RKO (cell line): Measurements from ENCODE around the gene CCDC83.
A peak's percentile ranks its signal among the peaks of the same experiment; 100 is the strongest.

Experiments used
- DNase-seq: peaks from one replicate; pipeline ENCODE4 v3.0.0-alpha.2; 2016; ENCODE audit warnings: low spot score

CCDC83 gene

GRCh38 chr11:85855341-85855656, at the start of gene CCDC83:
Gene CCDC83, plus strand, starts transcription at chr11:85855383. Its CDS starts 9,741 bp downstream, at chr11:85865124.
- no peak for DNase-seq

DNA sequence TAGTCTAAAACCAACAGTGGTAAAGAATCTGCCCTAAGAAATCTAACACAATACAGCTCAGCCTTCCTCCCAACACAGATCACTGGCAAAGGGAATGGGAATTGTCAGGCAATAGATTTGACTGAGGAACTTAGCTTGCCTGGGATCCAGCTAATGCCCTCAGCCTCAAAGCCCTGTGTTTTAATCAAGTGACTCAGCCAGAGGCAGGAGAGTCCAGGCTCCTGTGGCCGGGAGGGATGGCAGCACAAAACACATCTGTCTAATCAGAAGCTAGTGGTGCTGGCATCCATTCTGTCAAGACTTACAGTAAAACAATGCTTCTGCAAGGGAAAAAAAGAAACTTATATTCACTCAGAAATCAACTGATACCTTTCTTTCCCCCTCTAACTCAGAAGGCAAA, 49.8 kb upstream of the CCDC83 start:
- DNase-seq: no peak

GRCh38 chr11:85806016-85806415, 49.2 kb upstream of the CCDC83 start:
- no peak for DNase-seq

DNA sequence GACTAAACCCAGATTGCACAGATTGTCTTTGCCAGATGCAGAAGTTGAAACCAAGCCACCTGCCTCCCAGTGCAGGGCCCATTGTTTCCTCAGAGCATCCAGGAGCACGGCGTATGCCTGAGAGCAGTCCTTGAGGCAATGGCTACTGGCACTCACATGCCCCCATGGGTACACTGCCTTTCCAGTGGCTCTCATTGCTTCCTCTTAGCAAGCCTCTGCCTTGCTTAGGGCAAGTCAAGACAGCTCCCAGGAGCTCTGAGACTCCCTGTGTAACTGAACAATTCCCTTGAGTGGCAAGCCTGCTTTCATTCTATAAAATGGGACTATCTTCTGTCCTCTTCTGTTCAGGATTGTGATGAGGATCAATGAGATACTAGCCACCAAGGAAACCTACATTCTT, 48.3 kb upstream of the CCDC83 start:
- no peak for DNase-seq

GRCh38 chr11:85809191-85809590, 46.0 kb upstream of the CCDC83 start:
- DNase-seq: no peak

GRCh38 chr11:85809863-85810262, 45.3 kb upstream of the CCDC83 start:
- no peak for DNase-seq

- DNase-seq: no peak
These were observed 44.7 kb upstream of the CCDC83 start for GRCh38 chr11:85810521-85810870.

GRCh38 chr11:85810871-85811611, 44.1 kb upstream of the CCDC83 start, which contains the start of gene SYTL2:
Gene SYTL2, minus strand, starts transcription at chr11:85811141. Its CDS starts 53,416 bp downstream, at chr11:85757725.
- no peak for DNase-seq

GRCh38 chr11:85811624-85812023, 43.6 kb upstream of the CCDC83 start:
- no peak for DNase-seq

DNA sequence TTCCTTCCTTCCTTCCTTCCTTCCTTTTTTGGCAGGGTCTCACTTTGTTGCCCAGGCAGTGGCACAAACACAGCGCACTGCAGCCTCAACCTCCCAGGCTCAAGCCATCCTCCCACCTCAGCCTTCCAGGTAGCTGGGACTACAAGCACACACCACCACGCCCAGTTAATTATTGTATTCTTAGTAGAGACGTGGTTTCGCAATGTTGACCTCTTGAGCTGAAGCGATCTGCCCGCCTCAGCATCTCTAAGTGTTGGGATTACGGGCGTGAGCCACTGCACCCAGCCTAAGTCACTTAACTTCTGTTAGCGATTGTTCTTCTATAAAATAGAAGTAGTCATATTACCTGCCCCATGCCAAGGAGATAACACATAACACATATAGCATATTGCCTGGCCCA, 41.5 kb upstream of the CCDC83 start:
- no peak for DNase-seq

DNA sequence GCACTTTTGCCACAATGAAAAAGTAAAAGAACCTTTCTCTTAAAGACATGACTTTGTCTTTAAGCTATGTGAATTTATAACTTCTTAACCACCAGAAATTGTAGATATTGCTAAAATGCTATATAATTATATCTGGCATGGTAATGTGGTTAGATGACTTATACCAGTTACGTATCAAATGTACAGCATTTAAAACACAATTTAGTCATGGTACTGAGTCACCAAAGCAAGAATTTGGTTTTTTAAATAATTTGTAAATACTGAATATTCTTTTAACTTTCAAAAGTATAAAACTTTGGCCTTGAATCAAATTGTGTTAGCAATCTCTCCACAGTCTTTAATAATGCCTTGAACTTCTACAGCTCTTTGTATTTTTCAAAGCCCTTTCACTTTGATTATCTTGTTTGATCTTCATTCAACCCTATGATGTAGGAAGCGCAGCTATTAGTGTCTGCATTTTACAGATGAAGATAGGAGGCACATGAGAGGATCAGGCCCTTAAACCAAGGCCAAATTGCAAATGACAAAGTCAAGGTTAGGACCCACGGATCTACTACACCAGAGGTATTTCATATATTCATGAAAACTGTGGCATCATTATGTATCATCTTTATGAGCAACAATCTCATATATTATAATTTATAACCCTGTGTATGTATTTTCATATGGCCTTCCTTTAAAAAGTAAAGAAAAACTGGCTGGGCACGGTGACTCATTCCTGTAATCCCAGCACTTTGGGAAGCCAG, 39.8 kb upstream of the CCDC83 start:
- DNase-seq: no peak

DNA sequence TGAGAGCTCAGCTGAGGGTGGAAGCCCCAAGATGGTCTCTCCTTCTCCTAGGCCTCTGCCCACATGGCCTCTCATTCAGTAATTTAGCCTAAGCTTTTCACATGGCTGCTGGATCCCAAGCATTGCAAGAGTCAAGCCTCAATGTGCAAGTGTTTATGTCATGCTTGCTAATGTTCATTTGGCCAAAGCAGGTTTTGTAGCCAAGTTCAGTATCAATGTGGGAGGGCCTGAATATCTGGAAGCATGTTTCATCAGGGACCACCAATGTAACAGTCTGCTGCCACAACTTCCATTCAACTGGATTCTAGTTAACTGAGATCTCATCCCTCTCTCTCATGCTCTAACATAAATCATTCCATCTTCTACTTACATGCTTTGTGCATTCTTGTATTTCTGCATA, 35.7 kb upstream of the CCDC83 start:
- no peak for DNase-seq

- DNase-seq: no peak
These were observed 33.5 kb upstream of the CCDC83 start for GRCh38 chr11:85821636-85822035.

DNA sequence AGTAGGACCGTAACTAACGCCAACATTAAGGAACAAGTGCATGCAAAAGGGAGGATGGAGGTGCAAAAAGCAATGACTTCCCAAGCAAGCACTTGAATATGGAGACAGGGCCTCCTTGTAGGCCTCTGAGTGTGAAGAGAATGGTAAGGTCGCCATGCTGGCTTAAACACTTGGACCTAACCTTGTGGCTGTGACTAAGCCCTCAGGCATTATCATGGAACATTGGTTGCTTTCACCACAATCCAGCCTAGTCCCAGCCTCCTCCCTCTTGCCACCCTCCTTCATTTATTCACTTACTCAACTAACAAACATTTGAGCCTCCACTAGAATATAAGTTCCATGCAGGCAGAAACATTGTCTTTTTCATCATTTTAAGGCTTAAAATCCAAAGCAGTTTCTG, 32.4 kb upstream of the CCDC83 start:
- no peak for DNase-seq

DNA sequence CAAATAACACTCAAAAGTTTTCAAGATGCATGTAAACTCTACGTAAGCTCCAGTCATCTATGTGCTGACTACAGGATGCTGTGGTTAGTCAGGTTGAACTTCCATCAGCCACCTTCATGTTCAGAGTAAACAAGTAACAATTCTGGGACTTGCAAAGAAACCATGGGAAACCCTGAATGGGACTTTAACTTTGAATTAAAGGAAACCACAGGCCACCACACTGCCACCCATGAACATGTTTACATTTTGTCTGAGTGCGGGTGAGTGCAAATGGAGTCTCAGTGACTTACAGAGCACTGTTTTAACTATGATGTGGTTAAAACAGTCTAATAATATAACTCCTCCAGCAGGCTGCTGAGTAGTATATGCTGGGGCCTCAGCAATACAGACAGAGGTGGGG, 31.4 kb upstream of the CCDC83 start:
- DNase-seq: no peak

GRCh38 chr11:85825616-85826015, 29.6 kb upstream of the CCDC83 start:
- DNase-seq: no peak

DNA sequence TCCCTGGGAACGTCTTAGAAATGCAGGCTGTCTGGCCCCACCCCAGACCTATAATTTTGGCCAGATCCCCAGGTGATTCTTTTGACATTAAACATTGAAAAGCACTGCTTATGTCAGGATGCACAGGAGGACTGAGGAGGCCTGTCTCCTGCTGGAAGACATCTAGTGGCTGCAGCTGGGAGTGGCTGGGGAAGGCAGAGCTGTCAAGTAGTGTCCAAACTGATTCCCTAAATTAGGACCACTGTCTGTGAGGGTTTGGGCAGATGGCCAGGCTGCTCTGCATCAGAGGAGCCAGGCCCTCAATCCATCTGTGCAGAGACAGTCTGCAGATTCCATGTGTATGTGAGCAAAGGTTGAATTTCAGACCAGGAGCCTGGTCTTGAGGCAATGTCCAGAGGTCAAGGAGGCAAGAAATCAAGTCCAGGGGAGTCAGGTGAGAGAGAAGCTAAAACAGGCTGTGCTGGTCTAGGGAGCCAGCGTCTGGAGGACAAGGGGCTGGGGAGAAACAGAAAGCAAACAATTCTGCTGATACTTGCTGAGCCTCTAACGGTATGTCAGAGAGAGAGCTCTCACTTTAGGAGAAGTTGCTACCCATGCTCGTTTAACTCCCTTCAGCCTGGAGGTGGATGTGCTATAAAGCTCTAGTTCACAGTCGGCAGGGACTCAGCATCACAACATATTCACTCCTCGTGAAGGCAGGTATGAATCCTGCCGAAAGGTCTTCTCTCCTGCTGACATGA, 28.9 kb upstream of the CCDC83 start:
- peak; percentile 34 for DNase-seq

DNA sequence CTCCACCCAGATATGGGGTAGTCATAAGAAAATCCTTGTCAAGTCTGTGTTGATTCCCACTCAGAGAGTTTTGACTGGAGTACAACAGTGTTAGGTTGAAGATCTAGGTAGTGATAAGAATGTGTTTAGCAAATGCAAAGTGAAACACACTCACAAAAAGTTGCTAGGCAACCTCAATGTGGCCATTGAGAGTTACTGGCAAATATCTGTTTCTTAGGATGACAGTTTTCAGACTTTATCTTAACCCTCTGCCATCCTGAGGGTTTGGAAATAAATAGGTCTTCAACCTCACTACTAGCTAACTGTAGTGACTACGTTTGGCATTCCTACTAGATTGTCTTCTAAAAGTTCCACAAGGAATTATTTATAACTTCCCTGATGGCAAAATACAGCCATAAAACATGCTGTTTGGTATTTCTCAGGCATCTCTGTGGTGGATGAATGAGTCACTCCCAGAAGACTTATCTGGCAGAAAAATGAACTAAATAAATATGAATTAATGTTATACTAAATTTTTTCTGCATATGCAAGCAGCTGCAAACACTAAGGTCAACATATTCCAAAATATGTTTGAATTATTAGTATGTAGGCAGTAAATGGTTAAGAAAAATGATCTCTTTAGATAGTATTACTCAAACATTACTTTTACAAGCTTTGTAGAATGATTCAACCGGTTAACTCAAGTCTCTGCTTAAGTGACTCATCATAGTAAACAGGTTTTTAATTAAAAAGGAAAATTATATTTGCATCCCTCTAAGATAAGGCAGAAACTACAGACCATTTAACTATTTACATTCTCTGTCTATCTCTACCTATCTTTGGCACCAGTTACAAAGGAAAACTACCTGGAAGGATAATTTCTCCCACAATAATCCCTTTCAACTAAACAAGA, 27.2 kb upstream of the CCDC83 start:
- peak; percentile 75 for DNase-seq

GRCh38 chr11:85828640-85828978, 26.6 kb upstream of the CCDC83 start:
- DNase-seq: no peak

- DNase-seq: no peak
These were observed 26.0 kb upstream of the CCDC83 start for GRCh38 chr11:85829172-85829571.

GRCh38 chr11:85831050-85831449, 24.1 kb upstream of the CCDC83 start:
- DNase-seq: no peak

DNA sequence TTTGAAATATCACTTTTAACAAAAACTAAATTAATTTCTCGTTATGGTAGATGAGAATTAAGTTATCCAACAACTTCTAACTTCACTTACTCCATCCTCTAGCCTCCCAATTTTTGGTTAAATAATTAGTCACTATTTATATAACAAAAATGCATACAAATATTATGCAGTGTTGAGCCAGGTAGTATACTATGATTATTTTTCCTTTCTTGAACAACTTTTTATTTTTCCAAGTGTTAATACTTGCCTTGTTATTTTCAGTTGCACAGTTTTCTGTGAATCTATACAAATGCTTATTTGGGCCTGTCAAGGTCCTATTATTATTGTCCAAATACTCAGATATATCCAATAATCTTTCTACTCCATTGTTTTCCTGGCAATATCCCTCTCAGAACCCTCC, 19.9 kb upstream of the CCDC83 start:
- DNase-seq: no peak
